Stomach (tissue), 9 donors: ENCODE results near the gene FA2H. TPM values are rescaled to one million over a fixed set of nuclear protein-coding genes. Genes with fewer than 3 reads are reported as not detected.

Experiments
- DNase-seq, 2 donors: peaks; one replicate each; pipeline versions ENCODE4 v3.0.0 to v3.0.0-alpha.2; 2013 to 2019
- H3K27ac ChIP-seq, 5 donors: fragments of 200-600 bp in 4 of 5; sonication (generic) in 4 of 5; one replicate each; pipeline ENCODE4 v1.5.1; 2013 to 2019; ENCODE audit warnings: mild to moderate bottlenecking in 1 of 5, moderate library complexity in 1 of 5
- H3K27me3 ChIP-seq, 3 donors: fragments of 200-600 bp; sonication (generic); one replicate each; pipeline ENCODE4 v1.5.1; 2017 to 2019; ENCODE audit warnings: mixed run types in 1 of 3
- H3K36me3 ChIP-seq, 4 donors: fragments of 200-600 bp; sonication (generic); 1 replicate in 3 of 4; 2 replicates in 1 of 4; pipeline ENCODE4 v1.5.1; 2016 to 2019
- H3K4me1 ChIP-seq, 4 donors: fragments of 200-600 bp; sonication (generic); one replicate each; pipeline ENCODE4 v1.5.1; 2016 to 2019
- H3K4me3 ChIP-seq, 4 donors: fragments of 200-600 bp; sonication (generic) in 3 of 4; one replicate each; pipeline ENCODE4 v1.5.1; 2016 to 2019; ENCODE audit warnings: mild to moderate bottlenecking in 1 of 4
- H3K9me3 ChIP-seq, 4 donors: fragments of 200-600 bp; sonication (generic); one replicate each; pipeline ENCODE4 v1.5.1; 2016 to 2019
- CTCF ChIP-seq, 7 experiments: fragments of 450-650 bp in 4 of 7; fragments of 200-600 bp in 3 of 7; sonication (generic) in 3 of 7; IDR thresholded peaks; one replicate each; pipeline ENCODE4 v1.5.1; 2016 to 2019; ENCODE audit warnings: antibody characterized with exemption in 7 of 7, control low read depth in 2 of 7, mild to moderate bottlenecking in 1 of 7
- EP300 ChIP-seq: sonication (generic); formaldehyde crosslinking; IDR thresholded peaks from one replicate; pipeline ENCODE4 v1.6.1; 2017; ENCODE audit warnings: antibody characterized with exemption
- POLR2A ChIP-seq, 4 donors: fragments of 450-650 bp; IDR thresholded peaks; one replicate each; pipeline ENCODE4 v1.6.1; 2016; ENCODE audit warnings: antibody characterized with exemption in 4 of 4, control low read depth in 2 of 4, mild to moderate bottlenecking in 1 of 4, moderate library complexity in 1 of 4
- POLR2AphosphoS5 ChIP-seq, 3 donors: sonication (generic); formaldehyde crosslinking; IDR thresholded peaks; one replicate each; pipeline ENCODE4 v1.6.1; 2016; ENCODE audit warnings: antibody characterized with exemption in 3 of 3
- WGBS, 5 donors: extraction: QIAGEN DNeasy Blood & Tissue Kit in 3 of 5; methylation state at CpG; one replicate each; pipeline versions ENCODE4 v1.1.5 to v1.1.7; 2013 to 2018; 5-methylcytosine and 5-hydroxymethylcytosine counted together
- intact Hi-C: fragments of 100-400 bp; cut with DNase I; formaldehyde crosslinking; loops from one replicate; pipeline ENCODE4 v1.15.1; 2023; ENCODE audit warnings: low total_unique reads
- polyA plus RNA-seq, 3 donors: library from polyadenylated mRNA; stranded (reverse); fragments of 200-250 nt; gene quantifications; one replicate each; pipeline ENCODE4 v1.2.3, GENCODE V29; 2013
- total RNA-seq, 5 donors: library from RNA; depleted of rRNA; stranded (reverse); fragments of >200 nt; gene quantifications; one replicate each; pipeline versions ENCODE4 v1.1.0 to v1.2.3, GENCODE V29; 2014 to 2016
- donor health status: healthy with polysubstance abuse.
- donor health status: Bipolar disorder and iron deficiency.
- donor health status: healthy.

The FA2H gene
- total and polyA plus RNA-seq, 8 donors: 1.8 to 64.2 (median 15.7) TPM

- TF ChIP-seq POLR2AphosphoS5 (IDR thresholded peaks at IDR 0.05) (no peak), EP300 (no peak), POLR2A (IDR thresholded peaks at IDR 0.05) (no peak), CTCF (IDR thresholded peaks at IDR 0.05) (no peak)
- Histone ChIP-seq H3K27ac (peak overlapping the region in 4 of 5 donors; percentile 25 to 91 (median 62)), H3K36me3 (peaks cover 0 to 5% (median 3%) of the 10 kb centered on the region in 4 donors), H3K4me3 (no peak overlapping the region), H3K9me3 (no peaks in the 10 kb centered on the region), H3K4me1 (peaks cover 0 to 13% (median 3%) of the 10 kb centered on the region in 4 donors), H3K27me3 (peaks cover 0 to 15% (median 0%) of the 10 kb centered on the region in 3 donors)
- intact Hi-C loops: no loop called here
- DNase-seq: no peak
- WGBS, 5 donors: 45 to 80% (median 71%) methylated on average over 2 to 10 of the region's 10 CpGs
Observed at GRCh38 chr16:74735162-74735452, 39.5 kb downstream of the FA2H start.

- Histone ChIP-seq H3K27me3 (peaks cover 0 to 15% (median 0%) of the 10 kb centered on the region in 3 donors), H3K4me3 (no peak overlapping the region), H3K9me3 (no peaks in the 10 kb centered on the region), H3K36me3 (peaks cover 0 to 5% (median 3%) of the 10 kb centered on the region in 4 donors), H3K4me1 (peaks cover 5 to 19% (median 9%) of the 10 kb centered on the region in 4 donors), H3K27ac (peak overlapping the region in 4 of 5 donors; percentile 25 to 91 (median 62))
- TF ChIP-seq EP300: no peak
- TF ChIP-seq POLR2AphosphoS5 (IDR thresholded peaks at IDR 0.05): no peak
- TF ChIP-seq CTCF (IDR thresholded peaks at IDR 0.05): no peak
- no peak for TF ChIP-seq POLR2A (IDR thresholded peaks at IDR 0.05)
- 65 to 81% (median 74%) methylated on average over 17 to 21 of the region's 21 CpGs for WGBS, 5 donors
- no peak for DNase-seq
- intact Hi-C loops: no loop called here
Observed at GRCh38 chr16:74734361-74735161, 40.1 kb downstream of the FA2H start.

- Histone ChIP-seq H3K36me3 (peaks cover 0 to 5% (median 0%) of the 10 kb centered on the region in 4 donors), H3K4me3 (no peak overlapping the region), H3K4me1 (peaks cover 10 to 25% (median 11%) of the 10 kb centered on the region in 4 donors), H3K9me3 (no peaks in the 10 kb centered on the region), H3K27me3 (peaks cover 0 to 9% (median 0%) of the 10 kb centered on the region in 3 donors), H3K27ac (peak overlapping the region; percentile 25 to 91 (median 85))
- no peak for DNase-seq
- TF ChIP-seq POLR2AphosphoS5 (IDR thresholded peaks at IDR 0.05): no peak
- TF ChIP-seq EP300: no peak
- no peak for TF ChIP-seq CTCF (IDR thresholded peaks at IDR 0.05)
- no peak for TF ChIP-seq POLR2A (IDR thresholded peaks at IDR 0.05)
- intact Hi-C loops: no loop called here
- 71 to 94% (median 88%) methylated on average over 8 to 15 of the region's 15 CpGs for WGBS, 5 donors
Observed at GRCh38 chr16:74732707-74733350, 41.8 kb downstream of the FA2H start.

GRCh38 chr16:74731853-74732477, 42.7 kb downstream of the FA2H start:
- intact Hi-C loops: no loop called here
- peaks cover 10 to 25% (median 11%) of the 10 kb centered on the region in 4 donors for H3K4me1 ChIP-seq
- 87 to 95% (median 88%) methylated on average over 8 of the region's 8 CpGs for WGBS, 5 donors
- H3K9me3 ChIP-seq: peaks cover 0 to 3% (median 1%) of the 10 kb centered on the region in 4 donors
- TF ChIP-seq POLR2A (IDR thresholded peaks at IDR 0.05) (no peak), CTCF (IDR thresholded peaks at IDR 0.05) (no peak), POLR2AphosphoS5 (IDR thresholded peaks at IDR 0.05) (no peak), EP300 (no peak)
- no peak for DNase-seq
- H3K27me3 ChIP-seq: peaks cover 0 to 9% (median 0%) of the 10 kb centered on the region in 3 donors
- peak overlapping the region; percentile 37 to 91 (median 87) for H3K27ac ChIP-seq
- H3K4me3 ChIP-seq: no peak overlapping the region
- peaks cover 0 to 6% (median 0%) of the 10 kb centered on the region in 4 donors for H3K36me3 ChIP-seq
